ENCODE results near the gene FOXC2.

Gene FOXC2

DNA sequence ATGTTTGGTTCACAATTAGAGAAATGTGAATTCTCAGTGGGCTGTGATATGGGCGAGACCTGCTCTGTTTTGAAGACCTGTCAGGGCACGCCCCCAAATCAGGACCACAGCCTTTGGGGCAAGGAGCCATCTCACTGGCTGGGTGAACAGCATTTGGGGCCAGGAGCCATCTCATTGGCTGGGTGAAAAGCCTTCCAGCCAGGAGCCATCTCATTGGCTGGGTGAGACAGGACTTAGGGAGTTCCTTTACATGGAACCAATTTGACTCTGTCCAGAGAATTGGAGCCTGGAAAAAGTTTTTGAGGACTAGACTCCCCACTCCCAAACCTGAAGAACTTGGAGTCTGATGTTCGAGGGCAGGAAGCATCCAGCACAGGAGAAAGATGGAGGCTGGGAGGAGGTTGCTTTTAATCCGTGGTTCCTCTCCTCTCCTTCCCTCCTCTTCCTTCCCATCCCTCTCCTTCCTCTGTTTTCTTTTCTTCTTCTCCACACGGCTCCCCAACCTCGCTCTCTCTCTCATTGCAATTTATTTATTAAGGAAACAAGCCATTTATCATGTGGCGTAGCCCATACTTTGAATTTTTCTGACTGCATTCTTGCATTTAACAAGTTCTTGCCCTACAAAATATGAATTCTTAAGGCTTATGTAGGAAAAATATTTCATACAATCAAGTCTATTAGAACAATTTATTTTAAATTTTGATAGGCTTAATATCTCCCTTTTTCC is 31.4 kb downstream of the FOXC2 start:
- no peaks in the 10 kb centered on the region for H3K9me3 ChIP-seq (ENCODE audit: control extremely low read depth in 1 of 5, control insufficient read depth in 4 of 5, insufficient read depth in 2 of 5, low read depth in 1 of 5, low read length in 4 of 5)
- no peak for DNase-seq
- peaks cover 0 to 15% (median 4%) of the 10 kb centered on the region in 4 experiments for H3K4me1 ChIP-seq (ENCODE audit: control extremely low read depth in 1 of 4, control insufficient read depth in 4 of 4, insufficient read depth in 4 of 4, low read length in 3 of 4)
- no peak overlapping the region for H3K4me3 ChIP-seq (ENCODE audit: control insufficient read depth in 1 of 7, extremely low read depth in 1 of 7, insufficient read depth in 4 of 7, low read depth in 2 of 7, low read length in 6 of 7)
- H3K27me3 ChIP-seq (replicated peaks in 2 of 5; ENCODE audit: control insufficient read depth in 4 of 5, insufficient read depth in 5 of 5, low read length in 4 of 5) = peaks cover 2 to 35% (median 9%) of the 10 kb centered on the region in 5 experiments
- WGBS (ENCODE audit: insufficient coverage) = 96% methylated on average over 2 of the region's 7 CpGs
- no peak overlapping the region for H3K27ac ChIP-seq (ENCODE audit: insufficient read depth in 1 of 2, low read depth in 1 of 2, low read length in 2 of 2, poor library complexity in 1 of 2, severe bottlenecking in 2 of 2)
- POLR2A ChIA-PET = no interaction called here
- CTCF ChIA-PET = interaction anchor here (1.2 kb wide), 1 partner anchor 34 kb away, joined by 3 read pairs; no protein-coding TSS in a partner anchor
- H3K36me3 ChIP-seq (ENCODE audit: control insufficient read depth in 4 of 4, insufficient read depth in 4 of 4, low read length in 3 of 4) = no peaks in the 10 kb centered on the region

DNA sequence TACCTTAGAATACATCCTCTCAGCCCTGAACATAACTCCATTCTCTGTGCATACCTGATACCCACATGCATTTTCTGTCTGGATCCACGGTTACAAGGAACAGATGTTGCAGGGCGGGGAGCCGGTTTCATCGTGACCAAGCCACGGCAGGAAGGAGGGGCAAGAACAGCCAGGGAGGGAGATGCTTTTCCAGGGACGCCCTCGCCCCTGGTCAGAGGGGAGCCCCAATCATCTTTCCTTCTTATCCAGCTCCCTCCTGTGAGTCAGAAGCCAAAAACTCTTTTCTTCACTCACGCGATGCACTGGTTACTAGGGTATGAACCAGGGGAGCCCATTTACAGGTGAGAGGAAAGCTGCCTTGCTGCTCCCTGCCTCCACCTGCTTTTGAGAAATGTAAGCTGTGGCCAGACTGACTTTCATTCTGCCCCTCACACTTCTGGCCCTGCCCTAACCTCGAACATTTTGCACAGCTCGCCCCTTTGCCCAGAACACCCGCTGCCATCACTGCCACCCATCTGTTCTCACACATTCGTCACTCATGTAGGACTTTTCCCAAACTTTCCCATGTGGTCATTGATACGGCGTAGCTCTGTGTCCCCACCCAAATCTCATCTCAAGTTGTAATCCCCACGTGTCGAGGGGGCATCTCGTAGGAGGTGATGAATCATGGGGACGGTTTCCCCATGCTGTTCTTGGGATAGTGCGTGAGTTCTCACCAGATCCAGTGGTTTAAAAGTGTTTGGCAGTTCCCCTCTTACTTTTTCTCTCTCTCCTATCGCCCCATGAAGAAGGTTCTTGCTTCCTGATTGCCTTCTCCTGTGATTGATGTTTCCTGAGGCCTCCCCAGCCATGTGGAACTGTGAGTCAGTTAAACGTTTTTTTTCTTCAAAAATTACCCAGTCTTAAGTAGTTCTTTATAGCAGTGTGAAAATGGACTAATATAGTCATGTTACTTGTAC is 32.3 kb downstream of the FOXC2 start:
- DNase-seq = peak; percentile 22 to 79 (median 58)
- ChIA-PET POLR2A (no interaction called here), CTCF (interaction anchor here (1.2 kb wide), 1 partner anchor 34 kb away, joined by 3 read pairs; no protein-coding TSS in a partner anchor)
- H3K27me3 ChIP-seq (replicated peaks in 2 of 5; ENCODE audit: control insufficient read depth in 4 of 5, insufficient read depth in 5 of 5, low read length in 4 of 5) = peaks cover under 1 to 27% (median 7%) of the 10 kb centered on the region in 5 experiments
- no peaks in the 10 kb centered on the region for H3K36me3 ChIP-seq (ENCODE audit: control insufficient read depth in 4 of 4, insufficient read depth in 4 of 4, low read length in 3 of 4)
- H3K27ac ChIP-seq (ENCODE audit: insufficient read depth in 1 of 2, low read depth in 1 of 2, low read length in 2 of 2, poor library complexity in 1 of 2, severe bottlenecking in 2 of 2) = no peak overlapping the region
- H3K9me3 ChIP-seq (ENCODE audit: control extremely low read depth in 1 of 5, control insufficient read depth in 4 of 5, insufficient read depth in 2 of 5, low read depth in 1 of 5, low read length in 4 of 5) = no peaks in the 10 kb centered on the region
- H3K4me1 ChIP-seq (ENCODE audit: control extremely low read depth in 1 of 4, control insufficient read depth in 4 of 4, insufficient read depth in 4 of 4, low read length in 3 of 4) = peaks cover 0 to 15% (median 4%) of the 10 kb centered on the region in 4 experiments
- H3K4me3 ChIP-seq (ENCODE audit: control insufficient read depth in 1 of 7, extremely low read depth in 1 of 7, insufficient read depth in 4 of 7, low read depth in 2 of 7, low read length in 6 of 7) = no peak overlapping the region
- WGBS (ENCODE audit: insufficient coverage) = 36% methylated on average over 14 of the region's 22 CpGs

DNA sequence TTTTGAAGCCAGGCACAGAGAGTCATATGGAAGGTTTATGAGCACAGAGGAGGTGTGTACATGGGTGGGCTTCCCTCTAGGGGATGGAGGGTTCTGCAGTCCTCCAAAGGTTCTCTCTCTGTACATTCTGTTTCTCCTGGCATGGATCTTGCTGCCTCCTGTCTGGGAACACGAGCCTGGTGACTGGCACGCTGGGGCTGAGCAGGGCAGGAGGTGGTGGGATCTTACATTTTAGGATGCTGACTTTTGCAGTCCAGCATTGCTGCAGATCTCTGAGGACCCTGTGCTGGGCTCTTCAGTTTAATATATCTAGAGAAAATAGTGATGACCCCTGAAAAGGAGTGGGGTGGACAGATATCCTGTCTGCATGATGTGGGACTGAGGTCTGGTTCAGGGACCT is 34.7 kb downstream of the FOXC2 start:
- no peak for DNase-seq
- CTCF ChIA-PET = no interaction called here
- Histone ChIP-seq H3K4me1 (ENCODE audit: control extremely low read depth in 1 of 4, control insufficient read depth in 4 of 4, insufficient read depth in 4 of 4, low read length in 3 of 4) (peaks cover 0 to 19% (median 5%) of the 10 kb centered on the region in 4 experiments), H3K27me3 (replicated peaks in 2 of 5; ENCODE audit: control insufficient read depth in 4 of 5, insufficient read depth in 5 of 5, low read length in 4 of 5) (peaks cover 0 to 9% (median 3%) of the 10 kb centered on the region in 5 experiments), H3K4me3 (ENCODE audit: control insufficient read depth in 1 of 7, extremely low read depth in 1 of 7, insufficient read depth in 4 of 7, low read depth in 2 of 7, low read length in 6 of 7) (no peak overlapping the region), H3K9me3 (ENCODE audit: control extremely low read depth in 1 of 5, control insufficient read depth in 4 of 5, insufficient read depth in 2 of 5, low read depth in 1 of 5, low read length in 4 of 5) (no peaks in the 10 kb centered on the region), H3K27ac (ENCODE audit: insufficient read depth in 1 of 2, low read depth in 1 of 2, low read length in 2 of 2, poor library complexity in 1 of 2, severe bottlenecking in 2 of 2) (no peak overlapping the region), H3K36me3 (ENCODE audit: control insufficient read depth in 4 of 4, insufficient read depth in 4 of 4, low read length in 3 of 4) (no peaks in the 10 kb centered on the region)
- WGBS (ENCODE audit: insufficient coverage) = 86% methylated on average over 1 of the region's 2 CpGs
- POLR2A ChIA-PET = no interaction called here

DNA sequence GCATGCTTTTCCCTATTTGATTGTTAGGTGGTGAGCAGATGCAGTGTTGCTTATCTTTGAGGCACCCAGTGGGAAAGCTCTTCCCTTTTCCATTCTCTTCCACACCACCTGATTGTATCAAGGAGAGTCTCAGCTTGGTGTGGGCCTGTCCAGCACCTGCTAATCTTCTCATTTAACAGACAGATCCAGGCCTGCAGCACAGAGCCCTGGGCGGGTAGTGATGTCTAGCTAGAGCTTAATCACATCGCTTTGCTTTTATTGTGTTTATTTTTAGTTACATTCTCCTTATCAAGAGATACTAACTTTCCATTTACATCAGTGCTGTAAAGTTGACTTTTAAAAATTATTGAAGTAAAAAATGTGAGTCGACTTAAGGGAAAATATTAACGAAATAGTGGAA is 35.9 kb downstream of the FOXC2 start:
- H3K9me3 ChIP-seq (ENCODE audit: control extremely low read depth in 1 of 5, control insufficient read depth in 4 of 5, insufficient read depth in 2 of 5, low read depth in 1 of 5, low read length in 4 of 5) = peaks cover 0 to 1% (median 0%) of the 10 kb centered on the region in 5 experiments
- H3K36me3 ChIP-seq (ENCODE audit: control insufficient read depth in 4 of 4, insufficient read depth in 4 of 4, low read length in 3 of 4) = no peaks in the 10 kb centered on the region
- no peak for DNase-seq
- peaks cover 0 to 8% (median 3%) of the 10 kb centered on the region in 5 experiments for H3K27me3 ChIP-seq (replicated peaks in 2 of 5; ENCODE audit: control insufficient read depth in 4 of 5, insufficient read depth in 5 of 5, low read length in 4 of 5)
- 100% methylated on average over 2 of the region's 4 CpGs for WGBS (ENCODE audit: insufficient coverage)
- POLR2A ChIA-PET = no interaction called here
- peaks cover 0 to 19% (median 5%) of the 10 kb centered on the region in 4 experiments for H3K4me1 ChIP-seq (ENCODE audit: control extremely low read depth in 1 of 4, control insufficient read depth in 4 of 4, insufficient read depth in 4 of 4, low read length in 3 of 4)
- H3K27ac ChIP-seq (ENCODE audit: insufficient read depth in 1 of 2, low read depth in 1 of 2, low read length in 2 of 2, poor library complexity in 1 of 2, severe bottlenecking in 2 of 2) = no peak overlapping the region
- CTCF ChIA-PET = no interaction called here
- H3K4me3 ChIP-seq (ENCODE audit: control insufficient read depth in 1 of 7, extremely low read depth in 1 of 7, insufficient read depth in 4 of 7, low read depth in 2 of 7, low read length in 6 of 7) = no peak overlapping the region

DNA sequence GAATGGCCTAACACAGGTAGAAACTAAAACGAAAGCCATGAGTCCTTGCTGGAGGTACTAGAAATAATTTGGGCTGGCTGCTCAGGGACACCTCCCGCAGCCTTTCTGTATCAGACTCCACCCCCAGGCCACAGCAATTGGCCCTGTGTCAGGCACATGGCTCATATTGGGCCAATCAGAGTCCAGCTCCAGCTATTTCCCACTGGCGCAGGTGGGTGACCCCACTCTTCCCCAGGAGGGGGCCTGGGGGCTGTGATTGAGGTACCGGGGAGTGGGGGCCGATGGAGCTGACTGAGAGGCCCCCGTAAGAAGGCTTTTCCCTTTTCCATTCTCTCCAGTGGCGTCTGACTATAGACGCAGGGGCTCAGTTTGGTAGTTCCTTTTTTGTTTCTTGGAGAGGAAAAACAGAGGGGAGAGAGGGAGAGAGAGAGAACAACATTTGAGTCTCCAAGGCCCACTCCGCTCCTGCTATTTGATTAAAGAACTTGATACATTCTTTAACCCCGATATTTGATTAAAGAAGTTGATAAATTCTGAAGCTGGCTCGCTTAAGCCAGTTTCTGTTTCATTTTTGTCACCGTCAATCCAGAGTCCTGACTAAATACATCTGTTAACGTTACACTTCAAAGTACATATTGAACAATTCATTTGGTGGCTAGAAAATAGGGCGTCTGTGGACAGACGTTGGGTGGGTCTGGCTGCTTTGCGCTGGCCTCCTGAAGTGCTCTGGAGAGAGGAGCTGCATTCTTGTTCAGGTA is 38.0 kb downstream of the FOXC2 start:
- WGBS (ENCODE audit: insufficient coverage) = 20% methylated on average over 12 of the region's 16 CpGs
- peak; percentile 40 to 61 (median 41) for DNase-seq
- ChIA-PET CTCF (interaction anchor here (1.3 to 1.7 kb wide), 2 partner anchors 11 to 136 kb away, joined by 3 read pairs; no protein-coding TSS in a partner anchor), POLR2A (no interaction called here)
- Histone ChIP-seq H3K9me3 (ENCODE audit: control extremely low read depth in 1 of 5, control insufficient read depth in 4 of 5, insufficient read depth in 2 of 5, low read depth in 1 of 5, low read length in 4 of 5) (peaks cover 0 to 1% (median 0%) of the 10 kb centered on the region in 5 experiments), H3K27me3 (replicated peaks in 2 of 5; ENCODE audit: control insufficient read depth in 4 of 5, insufficient read depth in 5 of 5, low read length in 4 of 5) (peaks cover 0 to 5% (median 0%) of the 10 kb centered on the region in 5 experiments), H3K36me3 (ENCODE audit: control insufficient read depth in 4 of 4, insufficient read depth in 4 of 4, low read length in 3 of 4) (no peaks in the 10 kb centered on the region), H3K27ac (ENCODE audit: insufficient read depth in 1 of 2, low read depth in 1 of 2, low read length in 2 of 2, poor library complexity in 1 of 2, severe bottlenecking in 2 of 2) (peak overlapping the region in 1 of 2 experiments; percentile 71), H3K4me1 (ENCODE audit: control extremely low read depth in 1 of 4, control insufficient read depth in 4 of 4, insufficient read depth in 4 of 4, low read length in 3 of 4) (peaks cover 0 to 7% (median 2%) of the 10 kb centered on the region in 4 experiments), H3K4me3 (ENCODE audit: control insufficient read depth in 1 of 7, extremely low read depth in 1 of 7, insufficient read depth in 4 of 7, low read depth in 2 of 7, low read length in 6 of 7) (peak overlapping the region in 5 of 7 experiments; percentile 63 to 84 (median 76))

DNA sequence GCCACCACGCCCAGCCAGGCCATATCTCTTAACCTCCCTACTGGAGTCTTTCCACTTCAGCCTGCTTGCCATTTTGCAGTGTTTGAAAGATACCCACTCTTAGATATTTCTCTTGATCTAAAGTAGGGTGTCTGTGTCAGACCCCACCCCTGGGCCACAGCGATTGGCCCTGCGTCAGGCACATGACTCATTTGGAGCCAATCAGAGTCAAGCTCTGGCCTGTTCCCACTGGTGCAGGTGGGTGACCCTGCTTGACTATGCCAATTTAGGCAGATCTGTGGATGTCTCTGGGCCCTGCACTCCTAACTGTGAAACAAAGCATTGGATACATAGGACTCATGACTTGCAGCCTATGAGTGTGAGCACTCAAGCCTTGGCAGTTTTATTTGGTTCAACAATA is 39.3 kb downstream of the FOXC2 start:
- H3K27me3 ChIP-seq (replicated peaks in 2 of 5; ENCODE audit: control insufficient read depth in 4 of 5, insufficient read depth in 5 of 5, low read length in 4 of 5) = peaks cover 0 to 5% (median 0%) of the 10 kb centered on the region in 5 experiments
- peaks cover 0 to 5% (median 2%) of the 10 kb centered on the region in 4 experiments for H3K4me1 ChIP-seq (ENCODE audit: control extremely low read depth in 1 of 4, control insufficient read depth in 4 of 4, insufficient read depth in 4 of 4, low read length in 3 of 4)
- H3K4me3 ChIP-seq (ENCODE audit: control insufficient read depth in 1 of 7, extremely low read depth in 1 of 7, insufficient read depth in 4 of 7, low read depth in 2 of 7, low read length in 6 of 7) = no peak overlapping the region
- H3K36me3 ChIP-seq (ENCODE audit: control insufficient read depth in 4 of 4, insufficient read depth in 4 of 4, low read length in 3 of 4) = no peaks in the 10 kb centered on the region
- WGBS (ENCODE audit: insufficient coverage) = 93% methylated on average over 3 of the region's 3 CpGs
- CTCF ChIA-PET = no interaction called here
- DNase-seq = no peak
- no peak overlapping the region for H3K27ac ChIP-seq (ENCODE audit: insufficient read depth in 1 of 2, low read depth in 1 of 2, low read length in 2 of 2, poor library complexity in 1 of 2, severe bottlenecking in 2 of 2)
- H3K9me3 ChIP-seq (ENCODE audit: control extremely low read depth in 1 of 5, control insufficient read depth in 4 of 5, insufficient read depth in 2 of 5, low read depth in 1 of 5, low read length in 4 of 5) = peaks cover 0 to 1% (median 0%) of the 10 kb centered on the region in 5 experiments
- POLR2A ChIA-PET = no interaction called here
